NCI-H460 (cell line): ENCODE data around the gene SYTL2. TPM values are rescaled to one million over a fixed set of nuclear protein-coding genes. Genes with fewer than 3 reads are reported as not detected.

Experiments used
- DNase-seq: peaks from one replicate; pipeline ENCODE4 v3.0.0-alpha.2; 2016; ENCODE audit warnings: low read depth; ENCODE audit errors: extremely low read depth
- total RNA-seq: library from RNA; depleted of rRNA; stranded (reverse); fragments of >200 nt; shearing (Covaris generic); gene quantifications from 2 replicates; pipeline ENCODE4 v1.2.3, GENCODE V29; 2014

SYTL2 gene
- total RNA-seq, 1 experiment from 2014 or later = 39.2 TPM

- DNase-seq = no peak
These were observed 68.6 kb downstream of the SYTL2 start for GRCh38 chr11:85742348-85742747.

GRCh38 chr11:85740481-85741400 lies 70.2 kb downstream of the SYTL2 start:
- DNase-seq = no peak

DNA sequence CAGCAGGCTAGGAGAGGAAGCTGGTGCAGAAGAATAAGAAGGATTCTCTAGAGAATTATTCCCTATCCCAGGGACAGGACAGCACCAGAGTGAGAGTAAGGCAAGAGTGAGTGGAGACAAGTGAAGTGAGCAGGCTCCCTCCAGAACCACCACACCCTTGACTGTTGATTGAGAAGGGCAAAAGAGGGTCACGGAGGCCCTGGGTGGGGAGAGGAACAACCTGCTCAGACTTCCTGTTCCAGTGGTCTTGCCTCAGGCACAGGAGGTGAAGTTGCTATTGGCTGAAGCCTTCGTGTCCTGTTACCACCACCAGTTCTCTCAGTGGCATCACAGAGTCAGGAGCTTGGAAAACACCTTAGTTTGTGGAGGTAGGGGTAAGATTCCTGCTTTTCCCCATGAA lies 73.2 kb downstream of the SYTL2 start:
- no peak for DNase-seq

DNA sequence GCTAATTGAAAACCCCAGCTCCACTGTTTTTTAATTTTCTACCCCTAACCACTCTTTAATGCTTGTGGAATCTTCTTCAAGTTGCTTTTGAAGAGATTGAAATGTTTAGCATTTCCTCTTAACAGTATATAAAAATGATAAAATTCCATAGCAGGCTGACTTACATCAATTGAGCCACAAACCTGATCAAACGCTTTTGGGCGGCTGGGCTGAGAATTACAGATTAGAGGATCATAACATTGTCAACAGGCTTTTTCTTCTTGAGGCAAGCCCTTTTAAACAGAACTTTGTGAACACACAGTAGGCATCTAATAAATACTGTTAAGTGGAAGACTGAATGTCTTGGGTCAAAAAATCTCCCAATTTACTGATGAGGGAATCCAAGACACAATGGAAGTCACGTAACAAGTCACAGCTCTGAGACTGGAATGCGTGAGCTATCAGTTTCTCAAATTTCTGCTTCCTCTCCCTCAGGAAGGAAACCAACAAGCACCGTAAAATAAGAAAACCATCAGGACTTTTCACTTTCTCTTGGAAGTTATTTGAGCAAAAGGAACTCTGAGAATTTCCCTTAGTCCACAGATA lies 75.0 kb downstream of the SYTL2 start:
- DNase-seq = no peak

DNA sequence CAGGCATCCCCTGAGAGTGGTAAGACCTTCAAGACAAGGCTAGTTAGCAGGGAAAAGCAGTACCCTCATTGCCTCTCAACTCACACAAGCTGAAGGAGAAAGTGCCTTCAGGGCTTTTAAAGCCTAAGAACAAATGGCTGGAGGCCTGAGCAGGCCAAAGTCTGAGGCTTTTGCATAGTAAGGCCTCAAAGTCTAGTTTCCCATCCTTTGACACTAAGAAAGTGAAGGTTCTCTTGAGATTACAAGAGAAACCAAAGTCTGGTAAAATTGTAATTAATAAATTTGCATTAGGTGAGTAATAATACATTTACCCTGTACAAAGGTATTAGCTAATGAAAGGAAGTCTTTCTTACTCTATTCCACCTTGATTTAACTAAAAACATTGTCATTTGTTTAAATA lies 78.0 kb downstream of the SYTL2 start:
- DNase-seq = no peak

DNA sequence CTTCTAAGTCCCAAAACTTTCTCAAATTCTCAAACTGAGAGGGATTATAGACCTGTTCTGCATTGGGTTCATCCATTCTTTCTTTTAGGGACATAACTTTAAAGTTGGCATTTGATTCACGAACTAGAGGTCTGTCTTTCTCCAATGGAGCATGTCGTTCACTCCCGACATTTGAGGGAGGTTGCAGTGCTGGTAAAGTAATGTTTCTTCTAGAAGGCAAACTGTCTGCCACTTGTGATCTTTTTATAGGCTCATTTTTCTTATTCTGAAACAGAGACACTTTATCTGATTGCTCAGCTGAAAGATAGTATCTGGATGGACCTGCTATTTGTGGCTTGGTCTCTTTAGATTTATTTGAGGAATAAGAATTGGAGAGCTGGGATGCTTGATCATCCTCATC lies 84.6 kb downstream of the SYTL2 start:
- no peak for DNase-seq

DNA sequence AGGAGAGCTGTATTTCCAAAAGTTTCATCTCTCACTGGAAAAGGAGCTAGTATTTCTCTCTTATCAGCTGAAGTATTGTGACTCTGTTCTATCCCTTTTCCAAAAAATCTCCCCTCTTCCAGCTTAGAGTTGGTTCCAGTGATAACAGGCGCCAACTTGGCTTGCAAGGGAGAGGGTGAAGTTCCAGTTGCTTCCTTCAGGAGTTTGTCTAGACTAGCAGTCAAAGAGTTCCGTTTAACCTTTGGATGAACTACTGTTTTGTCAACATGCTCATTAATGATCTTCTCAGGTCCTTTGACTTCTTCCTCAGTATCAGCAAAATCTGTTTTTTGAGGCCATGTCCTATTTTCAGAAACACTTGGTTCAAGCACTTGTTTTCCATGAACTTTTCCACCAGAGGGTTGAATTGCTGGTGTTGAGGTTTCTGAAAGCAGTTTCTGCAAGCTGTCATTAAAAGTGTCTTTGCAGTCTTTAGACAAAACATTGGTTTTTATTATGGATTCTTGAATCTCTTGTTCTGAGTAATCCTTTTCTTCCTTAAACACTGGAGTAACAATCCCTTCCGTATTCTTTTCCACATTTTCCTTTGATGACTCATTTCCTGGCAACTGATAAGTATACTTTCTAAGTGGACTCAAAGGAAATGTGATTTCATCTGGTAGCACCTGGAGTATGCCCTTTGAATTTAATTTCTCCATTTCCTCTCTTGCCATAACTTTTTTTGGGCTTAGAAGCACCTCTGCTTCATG lies 85.3 kb downstream of the SYTL2 start:
- DNase-seq = no peak

DNA sequence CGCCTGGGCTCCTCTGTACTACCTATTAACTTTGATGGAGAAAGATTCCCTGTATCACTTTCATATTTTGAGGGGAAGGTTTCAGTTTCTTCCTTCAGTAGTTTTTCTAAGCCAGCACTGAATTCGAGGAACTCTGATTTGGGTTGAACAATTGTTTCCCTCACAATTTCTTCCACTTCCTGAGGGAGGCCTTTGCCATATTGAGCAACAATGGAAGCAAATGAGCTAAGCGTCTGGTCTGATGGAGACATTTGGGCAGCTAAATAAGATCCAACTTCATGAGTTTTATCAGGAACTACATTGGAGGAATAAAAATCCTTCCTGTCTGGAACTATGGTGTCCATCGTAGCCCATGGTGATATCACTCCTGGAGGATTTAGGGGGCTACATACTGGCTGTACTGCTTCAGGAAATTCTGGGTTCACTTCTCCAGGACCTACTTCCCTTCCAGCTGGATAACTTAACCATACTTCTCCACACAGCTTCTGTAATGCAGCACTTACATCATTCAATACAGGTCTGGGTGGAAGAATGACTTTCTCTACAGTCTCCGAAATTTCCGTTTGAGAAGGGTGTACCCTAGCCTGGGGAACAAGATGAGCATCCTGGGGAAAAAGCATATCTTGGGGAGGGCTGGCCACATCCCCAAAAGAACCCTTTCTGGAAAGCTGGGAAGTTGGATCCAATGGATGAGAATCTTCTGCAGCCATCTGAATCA lies 86.0 kb downstream of the SYTL2 start:
- no peak for DNase-seq

DNA sequence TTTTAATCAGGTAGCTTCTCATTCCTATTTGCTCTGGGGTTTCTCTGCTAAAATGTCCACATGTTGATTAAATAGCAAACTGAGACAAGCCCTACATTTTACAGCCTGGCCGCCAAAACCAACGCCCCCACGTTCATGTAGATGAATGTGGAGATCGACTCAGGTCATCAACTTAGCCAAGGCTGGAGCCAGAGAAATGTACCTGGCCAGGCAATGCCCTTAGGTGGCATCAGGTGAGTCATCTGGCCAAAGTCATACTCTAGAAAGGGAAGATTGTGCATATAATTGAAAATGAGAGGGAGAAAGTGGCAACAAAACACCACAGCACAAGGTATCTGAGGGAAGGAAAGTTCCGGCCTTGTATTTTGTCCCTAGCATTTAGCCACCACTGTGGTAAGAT lies 87.9 kb downstream of the SYTL2 start:
- DNase-seq = no peak

GRCh38 chr11:85721191-85721590 lies 89.8 kb downstream of the SYTL2 start:
- DNase-seq = no peak

GRCh38 chr11:85718991-85719807 lies 91.7 kb downstream of the SYTL2 start:
- DNase-seq = peak; percentile 83

GRCh38 chr11:85718126-85718943 lies 92.6 kb downstream of the SYTL2 start:
- no peak for DNase-seq

DNA sequence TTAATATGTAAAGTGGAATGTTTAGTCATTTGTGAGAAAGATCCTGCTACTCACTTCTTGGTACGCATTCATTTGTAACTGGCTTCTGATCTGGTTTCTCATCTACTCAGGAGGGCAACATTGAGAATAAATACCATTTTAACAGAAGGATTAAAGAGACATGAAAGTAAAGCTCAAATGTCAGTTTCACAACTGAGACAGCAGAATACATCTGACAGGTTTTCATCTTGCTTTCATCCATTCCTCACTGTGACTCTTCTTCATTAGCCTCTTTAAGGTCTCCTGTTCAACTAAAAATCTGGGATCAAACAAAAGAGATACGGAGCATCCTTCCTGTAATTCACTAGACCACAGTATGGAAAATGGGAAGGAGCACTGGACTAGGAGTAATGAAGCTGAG lies 93.5 kb downstream of the SYTL2 start:
- no peak for DNase-seq

- no peak for DNase-seq
These were observed 98.0 kb downstream of the SYTL2 start for GRCh38 chr11:85712953-85713352.

DNA sequence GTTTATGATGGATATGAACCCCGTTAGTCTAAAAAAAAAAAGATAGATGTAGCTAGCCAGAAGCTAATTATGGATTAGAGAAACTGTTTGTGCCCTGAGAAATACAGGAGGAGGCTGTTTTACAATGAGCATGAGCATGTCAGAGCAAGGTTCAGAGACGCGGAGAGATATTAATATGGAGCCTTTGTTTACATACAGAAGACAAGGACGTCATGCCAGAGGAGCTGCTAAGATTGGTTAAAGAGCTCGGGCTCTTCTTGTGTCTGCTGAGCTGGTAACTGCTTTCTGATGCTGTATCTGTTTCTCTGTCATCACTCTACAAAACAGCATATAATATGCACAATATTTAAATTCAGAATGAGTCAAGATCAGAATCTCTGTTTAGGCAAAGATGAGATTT lies 100.0 kb downstream of the SYTL2 start:
- DNase-seq = no peak

DNA sequence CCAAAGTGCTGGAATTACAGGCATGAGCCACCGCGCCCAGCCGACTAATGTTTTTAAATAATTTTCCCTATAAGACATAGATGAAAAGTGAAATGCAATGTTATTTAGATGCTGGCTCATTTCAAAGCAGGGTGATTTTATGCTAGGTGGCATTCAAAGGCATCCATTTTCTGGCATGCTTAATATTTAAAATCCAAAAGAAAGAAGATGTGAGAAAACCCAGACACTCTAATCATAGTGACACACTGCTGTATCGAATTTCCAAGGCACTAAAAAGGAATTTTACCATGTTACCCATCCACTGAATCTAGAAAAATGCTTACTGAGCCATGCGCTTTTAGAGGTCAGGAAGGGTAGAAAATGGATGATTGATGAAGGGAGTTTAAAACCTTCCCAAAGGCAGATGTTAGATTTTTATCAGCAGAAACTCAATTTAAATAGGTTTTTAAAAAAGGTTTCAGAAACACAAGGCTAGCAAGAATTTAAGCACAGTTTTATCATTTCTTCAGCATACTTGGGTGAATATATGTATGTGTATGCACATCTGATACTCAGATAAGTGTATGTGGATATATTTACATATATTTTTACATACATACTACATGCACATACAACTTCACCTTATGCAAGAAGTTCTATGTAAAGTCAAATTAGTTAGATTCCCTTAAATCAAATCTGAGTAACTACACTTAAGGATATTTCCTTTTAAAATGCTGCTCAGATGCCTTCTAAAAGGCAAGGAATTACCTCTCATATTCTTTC lies 100.8 kb downstream of the SYTL2 start:
- no peak for DNase-seq

DNA sequence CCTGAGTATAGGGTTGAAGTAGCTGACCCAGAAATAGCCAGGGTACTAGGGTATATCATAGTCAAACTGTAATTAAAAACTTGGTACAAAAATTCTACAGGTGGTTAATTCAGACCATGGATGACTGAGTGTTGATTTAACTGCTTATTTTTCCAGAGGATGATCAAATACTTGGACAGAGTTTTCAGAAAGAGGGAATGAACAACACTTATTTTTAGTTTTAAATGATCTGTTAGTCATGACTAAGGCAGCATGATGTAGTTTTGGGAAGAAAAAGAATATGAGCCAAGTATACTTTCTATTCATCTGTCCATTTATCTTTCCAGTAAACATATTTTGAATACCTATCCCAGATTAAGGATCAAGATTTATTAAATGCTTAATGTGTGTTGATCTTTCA lies 105.1 kb downstream of the SYTL2 start:
- no peak for DNase-seq

DNA sequence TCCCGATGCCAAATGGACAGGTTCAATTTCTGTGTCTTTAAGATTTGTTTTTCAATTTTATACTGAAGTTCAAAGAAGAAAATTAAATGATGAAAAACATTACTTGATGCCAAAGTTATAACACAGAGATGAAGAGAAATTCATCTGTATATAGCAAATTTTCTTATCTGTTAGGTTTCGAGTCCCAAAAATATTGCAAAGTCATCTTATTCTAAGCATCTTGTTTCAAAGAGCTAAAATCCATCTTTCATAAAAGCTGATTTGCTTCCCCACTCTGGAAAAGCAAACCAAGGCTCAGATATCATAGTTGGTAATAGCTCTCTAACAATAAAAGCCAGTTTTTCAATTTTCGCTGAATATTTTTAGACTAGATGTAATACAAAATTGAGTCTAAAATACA lies 106.0 kb downstream of the SYTL2 start:
- no peak for DNase-seq
